ENCODE measurements around the gene LOXL1. TPM values are rescaled to one million over a fixed set of nuclear protein-coding genes. Genes with fewer than 3 reads are reported as not detected.

Gene LOXL1
- total and polyA plus RNA-seq, 2 of the 13 experiments (the other 11 are each of a cell fraction or from before 2014, with no cell fraction given), result 0.51 to 1.3 TPM

DNA sequence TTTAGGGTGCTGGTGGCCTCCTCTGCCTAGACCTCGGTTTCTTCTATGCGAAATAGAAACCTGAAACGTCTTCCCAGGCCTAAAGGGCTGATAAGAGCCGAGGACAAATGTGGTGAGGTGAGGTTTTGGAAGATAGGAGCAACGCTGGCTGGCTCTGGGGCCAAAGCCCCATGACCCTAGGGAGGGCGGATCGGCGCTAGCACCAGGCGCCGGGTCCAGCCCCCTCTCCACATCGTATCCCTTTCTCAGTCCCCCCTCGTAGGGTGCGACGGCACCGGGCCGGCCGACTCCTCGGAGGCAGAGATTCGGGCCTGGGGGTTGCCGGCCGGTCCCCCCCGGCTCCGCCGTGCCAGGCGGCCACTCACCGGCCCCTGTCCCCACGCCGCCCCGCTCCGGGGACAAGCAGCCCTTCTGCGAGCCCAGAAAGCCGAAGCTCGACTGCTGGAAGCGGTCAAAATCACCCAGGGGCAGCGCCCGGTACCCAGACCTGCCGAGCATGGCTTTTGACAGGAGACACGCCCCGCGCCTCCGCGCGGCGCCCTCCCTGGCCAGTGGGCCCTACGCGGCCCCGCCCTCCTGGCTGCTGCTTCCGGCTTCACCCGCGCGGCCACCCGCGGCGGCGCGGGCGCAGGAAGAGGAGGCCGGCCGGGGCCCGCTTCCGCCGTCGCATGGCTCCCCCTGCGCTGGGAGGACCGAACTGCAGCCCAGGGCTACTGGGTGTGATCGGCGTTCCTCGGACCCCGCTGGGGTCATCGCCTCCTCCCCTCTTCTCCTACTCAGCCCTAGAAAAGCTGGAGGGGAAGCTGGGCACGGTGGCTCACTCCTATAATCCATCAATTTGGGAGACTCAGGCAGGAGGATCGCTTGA, 65.7 kb downstream of the LOXL1 start, which contains the start of gene STOML1 (continued):
- TF ChIP-seq, protein P1, sequence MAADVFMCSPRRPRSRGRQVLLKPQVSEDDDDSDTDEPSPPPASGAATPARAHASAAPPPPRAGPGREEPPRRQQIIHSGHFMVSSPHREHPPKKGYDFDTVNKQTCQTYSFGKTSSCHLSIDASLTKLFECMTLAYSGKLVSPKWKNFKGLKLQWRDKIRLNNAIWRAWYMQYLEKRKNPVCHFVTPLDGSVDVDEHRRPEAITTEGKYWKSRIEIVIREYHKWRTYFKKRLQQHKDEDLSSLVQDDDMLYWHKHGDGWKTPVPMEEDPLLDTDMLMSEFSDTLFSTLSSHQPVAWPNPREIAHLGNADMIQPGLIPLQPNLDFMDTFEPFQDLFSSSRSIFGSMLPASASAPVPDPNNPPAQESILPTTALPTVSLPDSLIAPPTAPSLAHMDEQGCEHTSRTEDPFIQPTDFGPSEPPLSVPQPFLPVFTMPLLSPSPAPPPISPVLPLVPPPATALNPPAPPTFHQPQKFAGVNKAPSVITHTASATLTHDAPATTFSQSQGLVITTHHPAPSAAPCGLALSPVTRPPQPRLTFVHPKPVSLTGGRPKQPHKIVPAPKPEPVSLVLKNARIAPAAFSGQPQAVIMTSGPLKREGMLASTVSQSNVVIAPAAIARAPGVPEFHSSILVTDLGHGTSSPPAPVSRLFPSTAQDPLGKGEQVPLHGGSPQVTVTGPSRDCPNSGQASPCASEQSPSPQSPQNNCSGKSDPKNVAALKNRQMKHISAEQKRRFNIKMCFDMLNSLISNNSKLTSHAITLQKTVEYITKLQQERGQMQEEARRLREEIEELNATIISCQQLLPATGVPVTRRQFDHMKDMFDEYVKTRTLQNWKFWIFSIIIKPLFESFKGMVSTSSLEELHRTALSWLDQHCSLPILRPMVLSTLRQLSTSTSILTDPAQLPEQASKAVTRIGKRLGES (CRISPR knock-in tag; IDR thresholded peaks at IDR 0.05; ENCODE audit: borderline replicate concordance), result no peak
- TF ChIP-seq, protein P2, sequence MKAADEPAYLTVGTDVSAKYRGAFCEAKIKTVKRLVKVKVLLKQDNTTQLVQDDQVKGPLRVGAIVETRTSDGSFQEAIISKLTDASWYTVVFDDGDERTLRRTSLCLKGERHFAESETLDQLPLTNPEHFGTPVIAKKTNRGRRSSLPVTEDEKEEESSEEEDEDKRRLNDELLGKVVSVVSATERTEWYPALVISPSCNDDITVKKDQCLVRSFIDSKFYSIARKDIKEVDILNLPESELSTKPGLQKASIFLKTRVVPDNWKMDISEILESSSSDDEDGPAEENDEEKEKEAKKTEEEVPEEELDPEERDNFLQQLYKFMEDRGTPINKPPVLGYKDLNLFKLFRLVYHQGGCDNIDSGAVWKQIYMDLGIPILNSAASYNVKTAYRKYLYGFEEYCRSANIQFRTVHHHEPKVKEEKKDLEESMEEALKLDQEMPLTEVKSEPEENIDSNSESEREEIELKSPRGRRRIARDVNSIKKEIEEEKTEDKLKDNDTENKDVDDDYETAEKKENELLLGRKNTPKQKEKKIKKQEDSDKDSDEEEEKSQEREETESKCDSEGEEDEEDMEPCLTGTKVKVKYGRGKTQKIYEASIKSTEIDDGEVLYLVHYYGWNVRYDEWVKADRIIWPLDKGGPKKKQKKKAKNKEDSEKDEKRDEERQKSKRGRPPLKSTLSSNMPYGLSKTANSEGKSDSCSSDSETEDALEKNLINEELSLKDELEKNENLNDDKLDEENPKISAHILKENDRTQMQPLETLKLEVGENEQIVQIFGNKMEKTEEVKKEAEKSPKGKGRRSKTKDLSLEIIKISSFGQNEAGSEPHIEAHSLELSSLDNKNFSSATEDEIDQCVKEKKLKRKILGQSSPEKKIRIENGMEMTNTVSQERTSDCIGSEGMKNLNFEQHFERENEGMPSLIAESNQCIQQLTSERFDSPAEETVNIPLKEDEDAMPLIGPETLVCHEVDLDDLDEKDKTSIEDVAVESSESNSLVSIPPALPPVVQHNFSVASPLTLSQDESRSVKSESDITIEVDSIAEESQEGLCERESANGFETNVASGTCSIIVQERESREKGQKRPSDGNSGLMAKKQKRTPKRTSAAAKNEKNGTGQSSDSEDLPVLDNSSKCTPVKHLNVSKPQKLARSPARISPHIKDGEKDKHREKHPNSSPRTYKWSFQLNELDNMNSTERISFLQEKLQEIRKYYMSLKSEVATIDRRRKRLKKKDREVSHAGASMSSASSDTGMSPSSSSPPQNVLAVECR (CRISPR knock-in tag; IDR thresholded peaks at IDR 0.05; ENCODE audit: borderline replicate concordance), result peak; percentile 90; the same call in 1 of the 2 replicates
- TF ChIP-seq ZNF598 (CRISPR knock-in tag; IDR thresholded peaks at IDR 0.05; ENCODE audit: borderline replicate concordance) (no peak), ZNF496 (CRISPR knock-in tag; IDR thresholded peaks at IDR 0.05; ENCODE audit: insufficient replicate concordance) (no peak), NKX3-1 (CRISPR knock-in tag; IDR thresholded peaks at IDR 0.05) (no peak), JDP2 (CRISPR knock-in tag; IDR thresholded peaks at IDR 0.05; ENCODE audit: borderline replicate concordance) (no peak), ZBTB7A (CRISPR knock-in tag; IDR thresholded peaks at IDR 0.05) (no peak), MED8 (CRISPR knock-in tag; IDR thresholded peaks at IDR 0.05; ENCODE audit: insufficient replicate concordance) (no peak), ETV5 (CRISPR knock-in tag; IDR thresholded peaks at IDR 0.05; ENCODE audit: borderline replicate concordance) (peak; percentile 88), RFX1 (IDR thresholded peaks at IDR 0.05) (no peak), SIN3B (IDR thresholded peaks at IDR 0.05; ENCODE audit: low read length) (no peak), ZNF3 (CRISPR knock-in tag; IDR thresholded peaks at IDR 0.05) (no peak), HDAC6 (IDR thresholded peaks at IDR 0.05; ENCODE audit: low read depth, low read length) (no peak), ZNF773 (CRISPR knock-in tag; IDR thresholded peaks at IDR 0.05; ENCODE audit: borderline replicate concordance) (no peak), CCAR2 (optimal IDR thresholded peaks at IDR 0.05; ENCODE audit: low read depth, low read length) (no peak), ATM (IDR thresholded peaks at IDR 0.05; ENCODE audit: borderline replicate concordance) (no peak), CHD2 (IDR thresholded peaks at IDR 0.05; ENCODE audit: low read depth, low read length) (no peak), PCBP1 (IDR thresholded peaks at IDR 0.05; ENCODE audit: borderline replicate concordance, low read depth, low read length) (no peak)
- TF ChIP-seq, protein P3, sequence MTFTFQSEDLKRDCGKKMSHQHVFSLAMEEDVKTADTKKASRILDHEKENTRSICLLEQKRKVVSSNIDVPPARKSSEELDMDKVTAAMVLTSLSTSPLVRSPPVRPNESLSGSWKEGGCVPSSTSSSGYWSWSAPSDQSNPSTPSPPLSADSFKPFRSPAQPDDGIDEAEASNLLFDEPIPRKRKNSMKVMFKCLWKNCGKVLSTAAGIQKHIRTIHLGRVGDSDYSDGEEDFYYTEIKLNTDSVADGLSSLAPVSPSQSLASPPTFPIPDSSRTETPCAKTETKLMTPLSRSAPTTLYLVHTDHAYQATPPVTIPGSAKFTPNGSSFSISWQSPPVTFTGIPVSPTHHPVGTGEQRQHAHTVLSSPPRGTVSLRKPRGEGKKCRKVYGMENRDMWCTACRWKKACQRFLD (CRISPR knock-in tag; IDR thresholded peaks at IDR 0.05; ENCODE audit: borderline replicate concordance), result no peak
- TF ChIP-seq, protein P4, sequence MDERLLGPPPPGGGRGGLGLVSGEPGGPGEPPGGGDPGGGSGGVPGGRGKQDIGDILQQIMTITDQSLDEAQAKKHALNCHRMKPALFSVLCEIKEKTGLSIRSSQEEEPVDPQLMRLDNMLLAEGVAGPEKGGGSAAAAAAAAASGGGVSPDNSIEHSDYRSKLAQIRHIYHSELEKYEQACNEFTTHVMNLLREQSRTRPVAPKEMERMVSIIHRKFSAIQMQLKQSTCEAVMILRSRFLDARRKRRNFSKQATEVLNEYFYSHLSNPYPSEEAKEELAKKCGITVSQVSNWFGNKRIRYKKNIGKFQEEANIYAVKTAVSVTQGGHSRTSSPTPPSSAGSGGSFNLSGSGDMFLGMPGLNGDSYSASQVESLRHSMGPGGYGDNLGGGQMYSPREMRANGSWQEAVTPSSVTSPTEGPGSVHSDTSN (CRISPR knock-in tag; IDR thresholded peaks at IDR 0.05), result no peak
